ENCODE data around the gene PMS1.

PMS1 gene

GRCh38 chr2:189770590-189771322, 13.5 kb upstream of the PMS1 start:
- Histone ChIP-seq H3K27ac (no peak overlapping the region), H3K9me3 (ENCODE audit: low read depth, low read length) (no peaks in the 10 kb centered on the region), H3K4me3 (no peak overlapping the region), H3K36me3 (ENCODE audit: insufficient read depth, low read length) (peaks cover 77% of the 10 kb centered on the region), H3K9ac (ENCODE audit: insufficient read length) (no peak overlapping the region)
- no peak for DNase-seq (ENCODE audit: low read depth, low spot score)
- TF ChIP-seq FOXP2 (optimal IDR thresholded peaks at IDR 0.05; ENCODE audit: control extremely low read depth, extremely low read length, insufficient read depth) (no peak), POLR2AphosphoS5 (IDR thresholded peaks at IDR 0.05; ENCODE audit: borderline replicate concordance, low read depth, low read length) (no peak), EZH2 (IDR thresholded peaks at IDR 0.05) (no peak)

- Histone ChIP-seq H3K27ac (no peak overlapping the region), H3K9ac (ENCODE audit: insufficient read length) (no peak overlapping the region), H3K9me3 (ENCODE audit: low read depth, low read length) (no peaks in the 10 kb centered on the region), H3K36me3 (ENCODE audit: insufficient read depth, low read length) (peaks cover 84% of the 10 kb centered on the region), H3K4me3 (no peak overlapping the region)
- DNase-seq (ENCODE audit: low read depth, low spot score): no peak
- TF ChIP-seq FOXP2 (optimal IDR thresholded peaks at IDR 0.05; ENCODE audit: control extremely low read depth, extremely low read length, insufficient read depth): no peak
- no peak for TF ChIP-seq EZH2 (IDR thresholded peaks at IDR 0.05)
- no peak for TF ChIP-seq POLR2AphosphoS5 (IDR thresholded peaks at IDR 0.05; ENCODE audit: borderline replicate concordance, low read depth, low read length)
Observed at GRCh38 chr2:189772212-189772611, 12.0 kb upstream of the PMS1 start.

- Histone ChIP-seq H3K9me3 (ENCODE audit: low read depth, low read length) (no peaks in the 10 kb centered on the region), H3K27ac (no peak overlapping the region), H3K36me3 (ENCODE audit: insufficient read depth, low read length) (peaks cover 61% of the 10 kb centered on the region), H3K4me3 (peak overlapping the region; percentile 99), H3K9ac (ENCODE audit: insufficient read length) (no peak overlapping the region)
- no peak for DNase-seq (ENCODE audit: low read depth, low spot score)
- TF ChIP-seq FOXP2 (optimal IDR thresholded peaks at IDR 0.05; ENCODE audit: control extremely low read depth, extremely low read length, insufficient read depth) (no peak), POLR2AphosphoS5 (IDR thresholded peaks at IDR 0.05; ENCODE audit: borderline replicate concordance, low read depth, low read length) (no peak), EZH2 (IDR thresholded peaks at IDR 0.05) (no peak)
Observed at GRCh38 chr2:189782221-189782671, 2.0 kb upstream of the PMS1 start.

- Histone ChIP-seq H3K9me3 (ENCODE audit: low read depth, low read length) (no peaks in the 10 kb centered on the region), H3K36me3 (ENCODE audit: insufficient read depth, low read length) (peaks cover 58% of the 10 kb centered on the region), H3K4me3 (peak overlapping the region; percentile 99), H3K27ac (peak overlapping the region; percentile 38; the same call in 1 of the 2 replicates), H3K9ac (ENCODE audit: insufficient read length) (peak overlapping the region; percentile 90)
- no peak for DNase-seq (ENCODE audit: low read depth, low spot score)
- TF ChIP-seq POLR2AphosphoS5 (IDR thresholded peaks at IDR 0.05; ENCODE audit: borderline replicate concordance, low read depth, low read length) (no peak), FOXP2 (optimal IDR thresholded peaks at IDR 0.05; ENCODE audit: control extremely low read depth, extremely low read length, insufficient read depth) (no peak), EZH2 (IDR thresholded peaks at IDR 0.05) (no peak)
Observed at GRCh38 chr2:189783451-189783926, 761 bp upstream of the PMS1 start.

GRCh38 chr2:189791338-189792042, 7.2 kb downstream of the PMS1 start:
- Histone ChIP-seq H3K27ac (no peak overlapping the region), H3K36me3 (ENCODE audit: insufficient read depth, low read length) (peaks cover 74% of the 10 kb centered on the region), H3K9ac (ENCODE audit: insufficient read length) (no peak overlapping the region), H3K4me3 (no peak overlapping the region), H3K9me3 (ENCODE audit: low read depth, low read length) (no peaks in the 10 kb centered on the region)
- no peak for TF ChIP-seq POLR2AphosphoS5 (IDR thresholded peaks at IDR 0.05; ENCODE audit: borderline replicate concordance, low read depth, low read length)
- no peak for TF ChIP-seq FOXP2 (optimal IDR thresholded peaks at IDR 0.05; ENCODE audit: control extremely low read depth, extremely low read length, insufficient read depth)
- no peak for TF ChIP-seq EZH2 (IDR thresholded peaks at IDR 0.05)
- DNase-seq (ENCODE audit: low read depth, low spot score): no peak

- Histone ChIP-seq H3K27ac (no peak overlapping the region), H3K4me3 (no peak overlapping the region), H3K9me3 (ENCODE audit: low read depth, low read length) (no peaks in the 10 kb centered on the region), H3K36me3 (ENCODE audit: insufficient read depth, low read length) (peaks cover 77% of the 10 kb centered on the region), H3K9ac (ENCODE audit: insufficient read length) (no peak overlapping the region)
- DNase-seq (ENCODE audit: low read depth, low spot score): no peak
- TF ChIP-seq EZH2 (IDR thresholded peaks at IDR 0.05) (no peak), FOXP2 (optimal IDR thresholded peaks at IDR 0.05; ENCODE audit: control extremely low read depth, extremely low read length, insufficient read depth) (no peak)
Observed at GRCh38 chr2:189794310-189794709, 10.1 kb downstream of the PMS1 start.

- H3K27ac ChIP-seq: peak overlapping the region; percentile 35; the same call in 1 of the 2 replicates
- no peak for DNase-seq (ENCODE audit: low read depth, low spot score)
- H3K4me3 ChIP-seq: no peak overlapping the region
- no peak overlapping the region for H3K9ac ChIP-seq (ENCODE audit: insufficient read length)
- no peaks in the 10 kb centered on the region for H3K9me3 ChIP-seq (ENCODE audit: low read depth, low read length)
- H3K36me3 ChIP-seq (ENCODE audit: insufficient read depth, low read length): peaks cover 74% of the 10 kb centered on the region
- TF ChIP-seq FOXP2 (optimal IDR thresholded peaks at IDR 0.05; ENCODE audit: control extremely low read depth, extremely low read length, insufficient read depth) (no peak), POLR2AphosphoS5 (IDR thresholded peaks at IDR 0.05; ENCODE audit: borderline replicate concordance, low read depth, low read length) (no peak), EZH2 (IDR thresholded peaks at IDR 0.05) (no peak)
Observed at GRCh38 chr2:189797902-189798301, 13.7 kb downstream of the PMS1 start.

GRCh38 chr2:189798312-189799029, 14.2 kb downstream of the PMS1 start:
- Histone ChIP-seq H3K9me3 (ENCODE audit: low read depth, low read length) (no peaks in the 10 kb centered on the region), H3K27ac (0 out of 2 replicates have a peak overlapping the region, but pooled peaks have one; percentile 16), H3K9ac (ENCODE audit: insufficient read length) (no peak overlapping the region), H3K4me3 (no peak overlapping the region), H3K36me3 (ENCODE audit: insufficient read depth, low read length) (peaks cover 71% of the 10 kb centered on the region)
- no peak for TF ChIP-seq FOXP2 (optimal IDR thresholded peaks at IDR 0.05; ENCODE audit: control extremely low read depth, extremely low read length, insufficient read depth)
- TF ChIP-seq POLR2AphosphoS5 (IDR thresholded peaks at IDR 0.05; ENCODE audit: borderline replicate concordance, low read depth, low read length): no peak
- no peak for TF ChIP-seq EZH2 (IDR thresholded peaks at IDR 0.05)
- DNase-seq (ENCODE audit: low read depth, low spot score): no peak

Measured in SK-N-MC (cell line).